H9 (cell line): ENCODE results near the gene C1orf21. TPM values are rescaled to one million over a fixed set of nuclear protein-coding genes. Genes with fewer than 3 reads are reported as not detected.

Source experiments
- DNase-seq: peaks from one replicate; pipeline ENCODE4 v3.0.0-alpha.2; 2017
- H2AFZ ChIP-seq: one replicate; pipeline ENCODE4 v1.6.1; 2013; ENCODE audit warnings: mild to moderate bottlenecking, low read length, control low read depth, moderate library complexity
- H2AK5ac ChIP-seq: 2 replicates; pipeline ENCODE4 v1.6.1; 2013; ENCODE audit warnings: low read length, control low read depth, mixed read lengths; ENCODE audit not compliant: insufficient read length
- H2BK120ac ChIP-seq: one replicate; pipeline ENCODE4 v1.6.1; 2013; ENCODE audit warnings: low read depth, mild to moderate bottlenecking, low read length, control low read depth, inconsistent platforms; ENCODE audit not compliant: poor library complexity, severe bottlenecking
- H2BK12ac ChIP-seq: 2 replicates; pipeline ENCODE4 v1.6.1; 2013; ENCODE audit warnings: low read length, control low read depth, mixed read lengths, low read depth; ENCODE audit not compliant: insufficient read length
- H2BK15ac ChIP-seq: 2 replicates; pipeline ENCODE4 v1.6.1; 2013; ENCODE audit warnings: low read depth, low read length, control low read depth
- H2BK20ac ChIP-seq: one replicate; pipeline ENCODE4 v1.6.1; 2013; ENCODE audit warnings: low read depth, mild to moderate bottlenecking, low read length, control low read depth, inconsistent platforms; ENCODE audit not compliant: poor library complexity, severe bottlenecking
- H2BK5ac ChIP-seq: 2 replicates; pipeline ENCODE4 v1.6.1; 2013; ENCODE audit warnings: low read length, control low read depth, mixed read lengths; ENCODE audit not compliant: insufficient read length
- H3K14ac ChIP-seq: 2 replicates; pipeline ENCODE4 v1.6.1; 2013; ENCODE audit warnings: low read length, control low read depth; ENCODE audit not compliant: insufficient read depth
- H3K18ac ChIP-seq: 2 replicates; pipeline ENCODE4 v1.6.1; 2013; ENCODE audit warnings: low read depth, mild to moderate bottlenecking, mixed read lengths, low read length, control low read depth; ENCODE audit not compliant: insufficient read length
- H3K23ac ChIP-seq: 2 replicates; pipeline ENCODE4 v1.6.1; 2013; ENCODE audit warnings: low read length, control low read depth, mixed read lengths, low read depth; ENCODE audit not compliant: insufficient read length
- H3K23me2 ChIP-seq: 2 replicates; pipeline ENCODE4 v1.6.1; 2013; ENCODE audit warnings: low read depth, mild to moderate bottlenecking, mixed read lengths, low read length, control low read depth; ENCODE audit not compliant: insufficient read length, poor library complexity, severe bottlenecking
- H3K27ac ChIP-seq: 2 replicates; pipeline ENCODE4 v1.5.1; 2013; ENCODE audit warnings: low read length, control low read depth, mixed read lengths, low read depth; ENCODE audit not compliant: insufficient read length
- H3K27me3 ChIP-seq: 2 replicates; pipeline ENCODE4 v1.6.1; 2013; ENCODE audit warnings: low read length, control low read depth, inconsistent platforms; ENCODE audit not compliant: insufficient read depth
- H3K4ac ChIP-seq: 2 replicates; pipeline ENCODE4 v1.6.1; 2013; ENCODE audit warnings: low read depth, mild to moderate bottlenecking, control low read depth, inconsistent platforms, low read length, moderate library complexity
- H3K4me1 ChIP-seq: 2 replicates; pipeline ENCODE4 v1.6.1; 2013; ENCODE audit warnings: low read length, control low read depth, inconsistent platforms; ENCODE audit not compliant: insufficient read depth
- H3K4me2 ChIP-seq: 2 replicates; pipeline ENCODE4 v1.6.1; 2013; ENCODE audit warnings: low read length, control low read depth, mixed read lengths; ENCODE audit not compliant: insufficient read length, insufficient read depth
- H3K56ac ChIP-seq: 2 replicates; pipeline ENCODE4 v1.6.1; 2013; ENCODE audit warnings: low read depth, mild to moderate bottlenecking, mixed read lengths, low read length, control low read depth; ENCODE audit not compliant: insufficient read length
- H3K79me1 ChIP-seq: 2 replicates; pipeline ENCODE4 v1.6.1; 2013; ENCODE audit warnings: low read depth, mild to moderate bottlenecking, moderate library complexity, low read length, control low read depth, inconsistent platforms; ENCODE audit not compliant: insufficient read depth, poor library complexity, severe bottlenecking
- H3K79me2 ChIP-seq: 2 replicates; pipeline ENCODE4 v1.6.1; 2013; ENCODE audit warnings: low read length, control low read depth, inconsistent platforms; ENCODE audit not compliant: insufficient read depth
- H3K9ac ChIP-seq: 2 replicates; pipeline ENCODE4 v1.6.1; 2013; ENCODE audit warnings: low read length, control low read depth, mixed read lengths; ENCODE audit not compliant: insufficient read length; ENCODE audit errors: extremely low read depth
- H3K9me3 ChIP-seq: one replicate; pipeline ENCODE4 v1.6.1; 2013; ENCODE audit warnings: low read depth, low read length, inconsistent platforms; ENCODE audit not compliant: control insufficient read depth
- H3T11ph ChIP-seq: one replicate; pipeline ENCODE4 v1.6.1; 2013; ENCODE audit warnings: mild to moderate bottlenecking, low read length, control low read depth, inconsistent platforms
- H4K20me1 ChIP-seq: one replicate; pipeline ENCODE4 v1.6.1; 2013; ENCODE audit not compliant: control insufficient read depth, insufficient read length, insufficient read depth
- H4K5ac ChIP-seq: 2 replicates; pipeline ENCODE4 v1.6.1; 2013; ENCODE audit warnings: low read depth, mild to moderate bottlenecking, mixed read lengths, low read length, control low read depth; ENCODE audit not compliant: insufficient read length
- H4K8ac ChIP-seq: replicated peaks from 2 replicates; pipeline ENCODE4 v1.6.1; 2013; ENCODE audit warnings: low read length, control low read depth, mixed read lengths, low read depth; ENCODE audit not compliant: insufficient read length
- H4K91ac ChIP-seq: 2 replicates; pipeline ENCODE4 v1.6.1; 2013; ENCODE audit warnings: low read depth, mild to moderate bottlenecking, moderate library complexity, mixed read lengths, low read length, control low read depth; ENCODE audit not compliant: insufficient read length
- H3K27ac Mint-ChIP-seq, 3 experiments: 2 replicates in 2 of 3; 3 replicates in 1 of 3; pipeline ENCODE4 v1.8.0; 2020 to 2021; ENCODE audit warnings: mixed read lengths in 3 of 3, mild to moderate bottlenecking in 1 of 3, moderate library complexity in 1 of 3
- H3K27me3 Mint-ChIP-seq: 2 replicates; pipeline ENCODE4 v1.8.0; 2021; ENCODE audit warnings: low read depth, mild to moderate bottlenecking, moderate library complexity, mixed read lengths
- H3K36me3 Mint-ChIP-seq, 3 experiments: 2 replicates in 2 of 3; 3 replicates in 1 of 3; pipeline ENCODE4 v1.8.0; 2020 to 2021; ENCODE audit warnings: low read depth in 3 of 3, mixed read lengths in 3 of 3; ENCODE audit not compliant: insufficient read depth in 1 of 3
- H3K4me1 Mint-ChIP-seq, 2 experiments: 2 replicates each; pipeline ENCODE4 v1.8.0; 2020; ENCODE audit warnings: mixed read lengths in 2 of 2
- H3K4me3 Mint-ChIP-seq, 2 experiments: 2 replicates in 1 of 2; 3 replicates in 1 of 2; pipeline ENCODE4 v1.8.0; 2020 to 2021; ENCODE audit warnings: mild to moderate bottlenecking in 2 of 2, mixed read lengths in 2 of 2, moderate library complexity in 1 of 2
- H3K9me3 Mint-ChIP-seq, 2 experiments: 2 replicates in 1 of 2; 3 replicates in 1 of 2; pipeline ENCODE4 v1.8.0; 2020; ENCODE audit warnings: mild to moderate bottlenecking in 2 of 2, mixed read lengths in 2 of 2, moderate library complexity in 1 of 2
- CTCF ChIP-seq: fragments of 200-600 bp; sonication (generic); conservative IDR thresholded peaks from 3 replicates; pipeline ENCODE4 v1.8.0; 2021; ENCODE audit warnings: antibody characterized with exemption, mild to moderate bottlenecking
- WGBS: extraction: QIAGEN DNeasy Blood & Tissue Kit; methylation state at CpG from one replicate; pipeline ENCODE4 v1.1.7; 2013; ENCODE audit warnings: missing lambda C conversion rate, low lambda C conversion rate, mixed read lengths; ENCODE audit not compliant: insufficient read length; ENCODE audit errors: extremely low coverage; 5-methylcytosine and 5-hydroxymethylcytosine counted together
- total RNA-seq: library from RNA; stranded (reverse); gene quantifications from 2 replicates; pipeline ENCODE4 v1.2.1, GENCODE V29; 2021

The C1orf21 gene
- total RNA-seq, 1 experiment from 2014 or later, result 36.0 TPM

GRCh38 chr1:184648160-184648855, 261.5 kb downstream of the C1orf21 start:
- no peak overlapping the region for H2BK12ac ChIP-seq

More at GRCh38 chr1:184648160-184648855, 261.5 kb downstream of the C1orf21 start:
- no CpG with 5 or more reads among the region's 4 CpGs for WGBS
- H3T11ph ChIP-seq, result no peak overlapping the region
- H4K5ac ChIP-seq, result no peak overlapping the region
- H3K14ac ChIP-seq, result no peak overlapping the region
- Mint-ChIP-seq H3K36me3 (peaks cover 0 to 3% (median 2%) of the 10 kb centered on the region in 3 experiments; a peak in 3 of 7 replicates), H3K4me1 (no peaks in the 10 kb centered on the region), H3K9me3 (peaks cover 0 to 6% of the 10 kb centered on the region in 2 experiments; a peak in 2 of 5 replicates), H3K27me3 (peaks cover 3% of the 10 kb centered on the region), H3K4me3 (no peak overlapping the region), H3K27ac (no peak overlapping the region; a peak in 1 of 7 replicates)
- H3K27ac ChIP-seq, result no peak overlapping the region
- no peak overlapping the region for H2BK20ac ChIP-seq
- H3K27me3 ChIP-seq, result no peaks in the 10 kb centered on the region
- no peak overlapping the region for H3K23ac ChIP-seq
- H3K79me2 ChIP-seq, result no peaks in the 10 kb centered on the region
- H4K8ac ChIP-seq, result no peak overlapping the region
- H3K4ac ChIP-seq, result no peak overlapping the region
- TF ChIP-seq CTCF, result no peak
- no peak overlapping the region for H2BK5ac ChIP-seq
- no peak overlapping the region for H3K56ac ChIP-seq
- no peak overlapping the region for H2AFZ ChIP-seq
- no peak for DNase-seq
- no peak overlapping the region for H3K9ac ChIP-seq
- no peaks in the 10 kb centered on the region for H3K4me1 ChIP-seq
- H2AK5ac ChIP-seq, result no peak overlapping the region
- no peak overlapping the region for H2BK15ac ChIP-seq
- H3K9me3 ChIP-seq, result no peaks in the 10 kb centered on the region
- H3K23me2 ChIP-seq, result no peaks in the 10 kb centered on the region
- no peak overlapping the region for H3K4me2 ChIP-seq
- no peak overlapping the region for H2BK120ac ChIP-seq
- H4K20me1 ChIP-seq, result no peaks in the 10 kb centered on the region
- H4K91ac ChIP-seq, result no peak overlapping the region
- no peaks in the 10 kb centered on the region for H3K79me1 ChIP-seq
- no peak overlapping the region for H3K18ac ChIP-seq
